ENCODE measurements around the gene TDRD1. TPM values are rescaled to one million over a fixed set of nuclear protein-coding genes. Genes with fewer than 3 reads are reported as not detected.

Gene TDRD1
- total RNA-seq, 4 donors from 2014 or later, result 1.7 TPM; not detected in 3

DNA sequence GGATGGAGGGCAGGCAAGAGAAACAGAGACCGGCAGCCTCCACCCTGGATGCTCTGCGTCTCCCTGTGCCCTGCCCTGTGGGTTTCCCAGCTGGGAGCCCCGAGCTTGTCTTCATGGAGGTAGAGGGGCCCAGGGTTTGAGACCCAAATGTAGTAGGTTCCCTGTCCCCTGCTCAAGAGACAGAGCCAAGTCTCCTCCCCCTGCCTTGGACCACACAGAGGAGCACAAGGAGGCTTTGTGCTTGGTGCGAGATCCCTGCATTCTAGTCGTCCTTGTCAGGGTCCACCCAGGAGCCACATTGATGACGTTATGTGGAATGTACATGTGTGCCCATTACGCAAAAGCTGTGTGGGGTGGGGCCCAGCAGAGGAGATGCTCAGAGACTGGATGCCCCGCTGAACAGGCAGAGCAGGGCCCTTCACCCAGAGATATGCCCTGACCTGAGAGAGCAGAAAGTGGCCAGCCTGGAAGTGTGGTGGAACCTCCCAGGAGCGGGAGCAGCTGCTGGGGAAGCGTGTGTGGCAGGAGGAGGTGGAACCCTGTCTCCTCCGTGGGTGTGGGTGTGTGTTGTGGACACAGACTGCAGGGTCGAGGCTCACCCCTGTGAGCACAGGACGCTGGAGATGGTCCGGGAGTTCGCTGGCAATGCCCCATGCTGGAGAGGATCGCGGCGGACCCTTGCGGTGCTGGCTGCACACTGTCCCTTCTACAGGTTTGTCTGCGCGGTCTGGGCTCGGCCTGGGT is 99.2 kb downstream of the TDRD1 start:
- DNase-seq, result peak in 1 of 3 donors; percentile 39

DNA sequence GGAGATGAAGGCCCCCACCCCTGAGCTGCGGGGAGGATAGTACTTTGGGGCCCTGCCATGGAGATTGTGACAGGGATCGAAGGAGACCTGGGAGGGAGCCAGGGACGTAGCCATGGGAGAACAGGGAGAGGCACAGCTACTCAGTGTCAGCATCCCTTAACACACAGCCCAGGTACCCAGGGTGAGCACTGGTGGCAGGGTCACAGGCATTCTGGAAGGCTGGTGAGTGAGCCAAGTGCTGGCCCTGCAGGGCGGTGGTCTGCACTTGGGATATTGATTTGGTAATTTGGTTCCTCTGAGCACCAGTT is 99.7 kb downstream of the TDRD1 start:
- DNase-seq, result peak in 1 of 3 donors; percentile 38
- Histone ChIP-seq H3K27ac (no peak overlapping the region), H3K27me3 (no peaks in the 10 kb centered on the region), H3K4me3 (no peak overlapping the region), H3K9me3 (no peaks in the 10 kb centered on the region), H3K4me1 (no peaks in the 10 kb centered on the region), H3K36me3 (no peaks in the 10 kb centered on the region)
- TF ChIP-seq POLR2A (IDR thresholded peaks at IDR 0.05), result no peak
- TF ChIP-seq, protein P1, sequence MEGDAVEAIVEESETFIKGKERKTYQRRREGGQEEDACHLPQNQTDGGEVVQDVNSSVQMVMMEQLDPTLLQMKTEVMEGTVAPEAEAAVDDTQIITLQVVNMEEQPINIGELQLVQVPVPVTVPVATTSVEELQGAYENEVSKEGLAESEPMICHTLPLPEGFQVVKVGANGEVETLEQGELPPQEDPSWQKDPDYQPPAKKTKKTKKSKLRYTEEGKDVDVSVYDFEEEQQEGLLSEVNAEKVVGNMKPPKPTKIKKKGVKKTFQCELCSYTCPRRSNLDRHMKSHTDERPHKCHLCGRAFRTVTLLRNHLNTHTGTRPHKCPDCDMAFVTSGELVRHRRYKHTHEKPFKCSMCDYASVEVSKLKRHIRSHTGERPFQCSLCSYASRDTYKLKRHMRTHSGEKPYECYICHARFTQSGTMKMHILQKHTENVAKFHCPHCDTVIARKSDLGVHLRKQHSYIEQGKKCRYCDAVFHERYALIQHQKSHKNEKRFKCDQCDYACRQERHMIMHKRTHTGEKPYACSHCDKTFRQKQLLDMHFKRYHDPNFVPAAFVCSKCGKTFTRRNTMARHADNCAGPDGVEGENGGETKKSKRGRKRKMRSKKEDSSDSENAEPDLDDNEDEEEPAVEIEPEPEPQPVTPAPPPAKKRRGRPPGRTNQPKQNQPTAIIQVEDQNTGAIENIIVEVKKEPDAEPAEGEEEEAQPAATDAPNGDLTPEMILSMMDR (IDR thresholded peaks at IDR 0.05), result no peak

More for the DNA sequence above, 99.2 kb downstream of the TDRD1 start:
- Histone ChIP-seq H3K4me1 (no peaks in the 10 kb centered on the region), H3K36me3 (no peaks in the 10 kb centered on the region), H3K4me3 (no peak overlapping the region), H3K9me3 (no peaks in the 10 kb centered on the region), H3K27me3 (no peaks in the 10 kb centered on the region), H3K27ac (no peak overlapping the region)
- TF ChIP-seq, protein P1 (IDR thresholded peaks at IDR 0.05), result no peak
- no peak for TF ChIP-seq POLR2A (IDR thresholded peaks at IDR 0.05)

DNA sequence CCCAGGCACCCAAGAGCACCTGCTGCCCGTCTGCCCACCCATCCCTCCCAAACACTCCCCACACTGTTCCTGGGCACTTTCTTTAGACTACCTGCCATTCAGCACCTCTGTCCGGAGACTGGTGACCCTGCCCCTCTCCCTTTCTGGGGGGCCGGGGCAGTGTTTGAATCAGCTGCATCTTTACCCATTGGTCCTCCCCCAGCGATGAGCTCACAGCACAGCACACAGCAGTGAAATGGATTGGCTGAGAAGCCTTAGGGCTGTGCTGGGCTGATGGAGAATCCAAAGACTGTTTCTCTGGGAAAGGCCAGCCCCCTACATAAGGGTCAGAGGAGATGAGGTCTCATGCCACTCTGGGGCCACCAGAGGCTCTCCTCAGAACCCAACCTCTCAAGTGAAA is 100.1 kb downstream of the TDRD1 start:
- DNase-seq, result peak in 1 of 3 donors; percentile 11
- H3K27ac ChIP-seq, result no peak overlapping the region
- no peaks in the 10 kb centered on the region for H3K9me3 ChIP-seq
- no peaks in the 10 kb centered on the region for H3K27me3 ChIP-seq
- no peaks in the 10 kb centered on the region for H3K4me1 ChIP-seq
- TF ChIP-seq, protein P1 (IDR thresholded peaks at IDR 0.05), result no peak
- no peak for TF ChIP-seq POLR2A (IDR thresholded peaks at IDR 0.05)
- no peak overlapping the region for H3K4me3 ChIP-seq
- no peaks in the 10 kb centered on the region for H3K36me3 ChIP-seq

DNA sequence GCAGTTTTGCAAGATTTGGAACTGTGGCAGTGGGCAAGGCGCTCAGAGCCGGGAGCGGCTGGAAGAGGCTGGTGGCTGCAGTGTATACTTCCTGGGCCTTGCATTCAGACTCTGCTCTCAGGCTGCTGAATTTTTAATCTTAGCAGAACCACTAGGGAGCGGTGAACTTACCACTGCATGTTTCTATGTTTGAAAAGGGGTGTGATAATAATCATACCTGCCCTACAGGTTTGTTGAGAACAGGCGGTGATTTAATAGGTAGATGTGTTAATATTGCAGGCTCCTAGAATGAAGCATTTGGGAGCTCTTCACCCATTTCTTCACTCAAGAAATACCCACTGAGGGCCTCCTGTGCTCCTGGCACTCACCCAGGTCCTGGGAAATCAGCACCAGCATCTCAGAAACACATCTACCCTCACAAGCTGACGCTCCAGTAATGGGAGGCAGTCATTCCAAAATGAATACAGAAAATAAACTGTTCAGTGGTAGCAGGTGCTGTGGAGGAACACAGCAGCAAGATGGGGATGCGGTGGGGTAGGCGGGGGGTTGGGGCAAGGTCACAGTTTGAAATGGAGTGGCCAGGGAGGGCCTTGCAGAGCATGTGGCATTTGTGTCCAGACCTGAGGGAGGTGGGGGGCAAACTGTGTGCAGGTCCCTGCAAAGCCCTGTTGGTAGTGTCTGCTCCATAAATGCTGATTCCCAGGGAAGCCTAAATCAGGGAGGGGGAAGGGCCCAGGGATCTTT is 100.9 kb downstream of the TDRD1 start:
- Histone ChIP-seq H3K36me3 (no peaks in the 10 kb centered on the region), H3K27me3 (no peaks in the 10 kb centered on the region), H3K4me3 (no peak overlapping the region), H3K9me3 (no peaks in the 10 kb centered on the region), H3K4me1 (no peaks in the 10 kb centered on the region), H3K27ac (no peak overlapping the region)
- peak in 1 of 3 donors; percentile 11 for DNase-seq
- TF ChIP-seq, protein P1 (IDR thresholded peaks at IDR 0.05), result no peak
- TF ChIP-seq POLR2A (IDR thresholded peaks at IDR 0.05), result no peak

DNA sequence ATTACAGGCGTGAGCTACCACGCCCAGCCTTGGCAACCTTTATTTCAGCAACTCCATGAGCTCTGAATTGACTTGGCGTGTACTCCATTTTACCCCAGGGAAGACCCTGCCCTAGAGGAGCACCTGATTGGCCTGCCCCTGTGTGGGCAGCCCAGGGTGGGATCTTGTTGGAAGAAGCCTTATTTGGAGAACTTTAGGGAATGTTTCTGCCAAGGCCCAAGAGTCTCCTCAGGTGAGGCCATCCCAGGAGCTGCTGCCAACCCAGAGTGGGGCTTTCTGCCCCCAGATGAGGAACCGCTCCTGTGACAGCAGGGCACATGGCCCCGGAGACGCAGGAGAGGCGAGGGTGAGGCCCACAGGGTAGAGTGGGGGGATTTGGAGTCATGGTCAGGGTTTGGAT is 101.9 kb downstream of the TDRD1 start:
- peak in 1 of 3 donors; percentile 19 for DNase-seq
- Histone ChIP-seq H3K27ac (no peak overlapping the region), H3K27me3 (no peaks in the 10 kb centered on the region), H3K9me3 (no peaks in the 10 kb centered on the region), H3K36me3 (no peaks in the 10 kb centered on the region), H3K4me1 (no peaks in the 10 kb centered on the region), H3K4me3 (no peak overlapping the region)
- TF ChIP-seq POLR2A (IDR thresholded peaks at IDR 0.05), result no peak

DNA sequence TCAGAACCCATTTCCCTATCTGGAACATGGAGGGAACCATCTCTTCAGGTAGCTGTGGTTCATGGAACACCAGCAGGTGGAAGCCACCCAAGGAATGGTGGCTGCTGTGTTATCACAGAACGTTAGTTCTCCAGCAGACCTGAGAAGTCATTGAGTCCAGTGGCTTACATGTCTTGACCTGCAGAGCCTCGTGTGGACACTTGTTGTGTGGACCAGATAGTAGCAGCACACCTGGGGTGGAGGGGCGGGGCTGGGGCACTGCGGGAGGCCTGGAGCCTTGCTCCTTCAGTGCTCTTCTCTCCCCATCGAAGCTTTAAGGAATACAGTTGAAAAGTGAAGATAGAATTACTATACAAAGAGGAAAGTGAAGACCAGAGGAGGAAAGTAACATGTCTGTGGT is 102.3 kb downstream of the TDRD1 start:
- Histone ChIP-seq H3K36me3 (no peaks in the 10 kb centered on the region), H3K4me3 (no peak overlapping the region), H3K27me3 (no peaks in the 10 kb centered on the region), H3K27ac (no peak overlapping the region), H3K9me3 (no peaks in the 10 kb centered on the region), H3K4me1 (no peaks in the 10 kb centered on the region)
- TF ChIP-seq, protein P1 (IDR thresholded peaks at IDR 0.05), result no peak
- no peak for TF ChIP-seq POLR2A (IDR thresholded peaks at IDR 0.05)
- DNase-seq, result peak in 1 of 3 donors; percentile 45
